DND-41 (cell line): ENCODE results near the gene AMACR.

ENCODE experiments used
- EZH2 ChIP-seq: IDR thresholded peaks from 3 replicates; pipeline ENCODE4 v1.6.1; 2012; ENCODE audit warnings: borderline replicate concordance, low read depth, mild to moderate bottlenecking, moderate library complexity, low read length, inconsistent platforms; ENCODE audit not compliant: severe bottlenecking
- TF ChIP-seq, protein P1 (sequence below): IDR thresholded peaks from 2 replicates; pipeline ENCODE4 v1.5.1; 2012; ENCODE audit warnings: borderline replicate concordance, low read length, moderate library complexity, mild to moderate bottlenecking; ENCODE audit not compliant: poor library complexity, severe bottlenecking; ENCODE audit errors: extremely low read depth

DNA sequence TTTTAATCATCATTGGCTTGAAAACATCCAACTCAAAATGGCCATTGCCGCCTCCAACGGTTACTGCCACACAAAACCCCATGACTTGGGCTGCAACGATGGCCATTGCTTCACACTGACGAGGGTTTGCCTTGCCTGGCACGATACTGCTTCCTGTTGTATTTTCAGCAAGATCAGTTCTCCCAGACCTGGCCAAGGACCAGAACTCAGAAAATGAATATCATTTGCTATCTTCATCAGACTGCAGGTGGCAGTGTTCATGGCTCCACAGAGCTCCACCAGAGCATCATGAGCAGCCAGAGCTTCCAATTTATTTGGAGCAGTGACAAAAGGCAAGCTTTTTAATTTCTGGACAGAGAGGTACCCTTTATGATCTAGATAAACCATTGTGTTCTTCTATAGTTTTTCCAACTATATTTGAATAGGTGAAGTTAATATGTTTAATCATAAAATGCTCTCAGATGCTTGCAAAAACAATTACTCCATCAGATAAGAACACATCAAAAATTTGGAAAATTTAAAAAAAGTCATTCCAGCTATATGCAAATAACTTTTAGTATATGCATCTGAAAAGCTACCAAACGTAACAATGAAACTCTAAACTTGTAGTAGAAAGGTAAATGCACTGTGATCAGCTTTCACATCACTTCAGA is 10.4 kb downstream of the AMACR start:
- TF ChIP-seq, protein P1, sequence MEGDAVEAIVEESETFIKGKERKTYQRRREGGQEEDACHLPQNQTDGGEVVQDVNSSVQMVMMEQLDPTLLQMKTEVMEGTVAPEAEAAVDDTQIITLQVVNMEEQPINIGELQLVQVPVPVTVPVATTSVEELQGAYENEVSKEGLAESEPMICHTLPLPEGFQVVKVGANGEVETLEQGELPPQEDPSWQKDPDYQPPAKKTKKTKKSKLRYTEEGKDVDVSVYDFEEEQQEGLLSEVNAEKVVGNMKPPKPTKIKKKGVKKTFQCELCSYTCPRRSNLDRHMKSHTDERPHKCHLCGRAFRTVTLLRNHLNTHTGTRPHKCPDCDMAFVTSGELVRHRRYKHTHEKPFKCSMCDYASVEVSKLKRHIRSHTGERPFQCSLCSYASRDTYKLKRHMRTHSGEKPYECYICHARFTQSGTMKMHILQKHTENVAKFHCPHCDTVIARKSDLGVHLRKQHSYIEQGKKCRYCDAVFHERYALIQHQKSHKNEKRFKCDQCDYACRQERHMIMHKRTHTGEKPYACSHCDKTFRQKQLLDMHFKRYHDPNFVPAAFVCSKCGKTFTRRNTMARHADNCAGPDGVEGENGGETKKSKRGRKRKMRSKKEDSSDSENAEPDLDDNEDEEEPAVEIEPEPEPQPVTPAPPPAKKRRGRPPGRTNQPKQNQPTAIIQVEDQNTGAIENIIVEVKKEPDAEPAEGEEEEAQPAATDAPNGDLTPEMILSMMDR: peak; percentile 65
- no peak for TF ChIP-seq EZH2
